ENCODE data around the gene AQP2.

The AQP2 gene

DNA sequence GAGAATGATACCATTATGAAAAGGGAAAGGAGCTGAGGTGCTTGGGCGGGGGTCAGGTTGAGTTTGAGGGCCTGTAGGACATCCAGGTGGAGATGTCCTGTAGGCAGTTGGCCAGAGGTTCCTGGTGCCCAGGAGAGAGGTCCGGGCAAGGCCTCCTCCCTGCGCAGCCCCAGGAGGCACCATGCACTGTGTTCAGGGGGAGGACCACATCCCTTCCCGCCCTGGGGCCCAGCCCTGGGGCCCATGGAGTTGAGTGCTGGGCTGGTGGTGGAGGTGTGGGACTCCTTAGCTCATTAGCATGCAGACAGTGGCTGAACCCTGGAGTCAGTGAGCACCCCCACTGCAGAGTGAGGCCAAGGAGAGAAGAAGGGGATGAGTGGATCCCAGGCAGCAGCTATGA lies 41.2 kb upstream of the AQP2 start:
- H3K4me3 ChIP-seq (ENCODE audit: low read depth in 1 of 5, low read length in 5 of 5): no peak overlapping the region
- H3K4me1 ChIP-seq (ENCODE audit: control insufficient read depth in 5 of 5, insufficient read depth in 5 of 5, low read length in 5 of 5): peaks cover 0 to 27% (median 15%) of the 10 kb centered on the region in 5 donors
- no peak overlapping the region for H3K9ac ChIP-seq (ENCODE audit: low read length in 5 of 5)
- peaks cover 3 to 13% (median 6%) of the 10 kb centered on the region in 5 donors for H3K27me3 ChIP-seq (ENCODE audit: control insufficient read depth in 5 of 5, insufficient read depth in 4 of 5, low read length in 5 of 5)
- no peaks in the 10 kb centered on the region for H3K9me3 ChIP-seq (ENCODE audit: control insufficient read depth in 5 of 5, low read length in 5 of 5)
- no peak overlapping the region for H3K27ac ChIP-seq (ENCODE audit: low read depth, low read length)
- no peaks in the 10 kb centered on the region for H3K36me3 ChIP-seq (ENCODE audit: control insufficient read depth in 5 of 5, insufficient read depth in 5 of 5, low read length in 5 of 5)

DNA sequence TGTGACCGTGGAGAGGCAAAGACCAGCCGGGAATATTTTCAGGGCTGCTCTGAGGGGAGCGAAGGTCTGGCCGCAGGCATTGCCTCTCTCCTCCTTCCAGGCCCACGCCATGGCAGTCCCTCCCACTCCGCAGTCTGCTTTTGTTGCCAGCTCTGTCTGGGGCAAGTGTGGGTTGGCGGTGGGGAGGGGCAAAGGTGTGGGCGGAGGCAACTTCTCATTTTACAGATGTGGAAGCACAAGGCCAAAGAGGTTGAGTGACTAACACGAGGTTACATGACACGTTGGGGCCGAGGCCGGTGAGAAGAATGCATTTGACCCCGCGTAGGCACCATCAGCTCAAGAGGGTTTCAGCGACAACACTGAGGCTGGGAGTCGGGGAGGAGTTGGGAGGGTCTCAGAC lies 40.7 kb upstream of the AQP2 start:
- H3K9ac ChIP-seq (ENCODE audit: low read length in 5 of 5): no peak overlapping the region
- H3K4me1 ChIP-seq (ENCODE audit: control insufficient read depth in 5 of 5, insufficient read depth in 5 of 5, low read length in 5 of 5): peaks cover 0 to 29% (median 14%) of the 10 kb centered on the region in 5 donors
- no peaks in the 10 kb centered on the region for H3K36me3 ChIP-seq (ENCODE audit: control insufficient read depth in 5 of 5, insufficient read depth in 5 of 5, low read length in 5 of 5)
- H3K27me3 ChIP-seq (ENCODE audit: control insufficient read depth in 5 of 5, insufficient read depth in 4 of 5, low read length in 5 of 5): peaks cover 0 to 9% (median 3%) of the 10 kb centered on the region in 5 donors
- no peaks in the 10 kb centered on the region for H3K9me3 ChIP-seq (ENCODE audit: control insufficient read depth in 5 of 5, low read length in 5 of 5)
- H3K4me3 ChIP-seq (ENCODE audit: low read depth in 1 of 5, low read length in 5 of 5): no peak overlapping the region
- H3K27ac ChIP-seq (ENCODE audit: low read depth, low read length): no peak overlapping the region

DNA sequence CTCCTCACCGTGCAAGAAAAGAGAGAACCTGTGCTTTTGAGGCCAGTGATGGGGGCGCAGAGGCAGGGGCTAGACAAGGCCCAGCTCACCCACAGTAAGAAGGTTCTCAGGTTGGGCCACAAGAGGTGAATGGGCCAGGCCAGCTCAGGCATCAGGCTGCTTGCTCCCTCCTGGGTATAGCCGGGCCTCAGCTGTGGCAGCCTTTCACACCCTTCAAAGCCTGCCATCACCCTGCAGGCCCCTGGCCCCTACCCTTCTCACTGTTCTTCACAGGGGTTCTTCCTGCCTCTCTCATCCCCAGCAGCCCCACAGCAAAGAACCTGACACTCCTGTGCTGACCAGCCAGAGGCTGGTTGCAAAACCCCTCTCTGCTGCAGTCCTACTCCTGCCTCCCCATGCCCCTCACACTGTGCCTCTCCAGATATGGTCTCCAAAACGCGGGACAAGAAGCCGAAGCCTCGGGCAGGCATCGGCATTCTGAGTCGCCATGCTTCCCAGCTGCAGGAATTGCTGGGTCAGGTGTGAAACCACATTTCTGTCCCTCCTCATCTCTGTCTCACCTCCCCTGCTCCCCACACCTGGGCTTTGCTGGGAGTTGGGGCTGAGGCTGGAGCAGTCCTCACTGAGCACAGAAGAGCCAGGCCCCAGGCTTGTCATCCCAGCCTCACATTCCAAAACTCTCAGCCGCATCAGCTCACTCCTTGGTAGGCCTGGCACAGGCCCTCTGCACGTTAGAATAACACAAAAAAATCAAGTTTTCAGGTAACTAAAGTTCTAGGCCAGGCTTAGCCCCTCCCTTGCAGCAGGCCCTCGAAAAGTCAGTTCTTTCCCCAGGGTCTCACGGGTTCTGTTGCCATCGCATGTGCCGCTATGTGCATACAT lies 40.0 kb upstream of the AQP2 start:
- H3K4me1 ChIP-seq (ENCODE audit: control insufficient read depth in 5 of 5, insufficient read depth in 5 of 5, low read length in 5 of 5): peaks cover 0 to 29% (median 14%) of the 10 kb centered on the region in 5 donors
- H3K27me3 ChIP-seq (ENCODE audit: control insufficient read depth in 5 of 5, insufficient read depth in 4 of 5, low read length in 5 of 5): peaks cover 0 to 6% (median 1%) of the 10 kb centered on the region in 5 donors
- no peak overlapping the region for H3K9ac ChIP-seq (ENCODE audit: low read length in 5 of 5)
- no peaks in the 10 kb centered on the region for H3K9me3 ChIP-seq (ENCODE audit: control insufficient read depth in 5 of 5, low read length in 5 of 5)
- H3K36me3 ChIP-seq (ENCODE audit: control insufficient read depth in 5 of 5, insufficient read depth in 5 of 5, low read length in 5 of 5): no peaks in the 10 kb centered on the region
- H3K4me3 ChIP-seq (ENCODE audit: low read depth in 1 of 5, low read length in 5 of 5): no peak overlapping the region
- no peak overlapping the region for H3K27ac ChIP-seq (ENCODE audit: low read depth, low read length)

DNA sequence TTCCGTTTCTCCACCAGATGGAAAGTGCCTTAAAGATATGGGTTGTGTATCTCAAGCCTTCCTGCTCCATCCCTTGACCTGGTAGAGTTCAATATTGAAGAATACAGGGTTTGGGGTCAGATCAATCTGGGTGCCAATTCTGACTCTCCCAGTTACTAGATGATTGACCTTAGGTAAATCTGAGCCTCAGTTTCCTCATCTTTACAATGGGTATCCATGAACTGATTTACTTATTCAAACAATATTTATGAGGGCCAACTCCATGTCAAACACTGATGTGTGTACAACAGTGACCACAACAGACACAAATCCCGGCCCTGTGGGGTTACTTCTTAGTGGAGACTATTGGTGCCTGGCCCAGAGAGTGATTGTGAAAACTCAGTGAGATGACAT lies 39.3 kb upstream of the AQP2 start:
- Histone ChIP-seq H3K27me3 (ENCODE audit: control insufficient read depth in 5 of 5, insufficient read depth in 4 of 5, low read length in 5 of 5) (peaks cover 0 to 3% (median 0%) of the 10 kb centered on the region in 5 donors), H3K27ac (ENCODE audit: low read depth, low read length) (no peak overlapping the region)

DNA sequence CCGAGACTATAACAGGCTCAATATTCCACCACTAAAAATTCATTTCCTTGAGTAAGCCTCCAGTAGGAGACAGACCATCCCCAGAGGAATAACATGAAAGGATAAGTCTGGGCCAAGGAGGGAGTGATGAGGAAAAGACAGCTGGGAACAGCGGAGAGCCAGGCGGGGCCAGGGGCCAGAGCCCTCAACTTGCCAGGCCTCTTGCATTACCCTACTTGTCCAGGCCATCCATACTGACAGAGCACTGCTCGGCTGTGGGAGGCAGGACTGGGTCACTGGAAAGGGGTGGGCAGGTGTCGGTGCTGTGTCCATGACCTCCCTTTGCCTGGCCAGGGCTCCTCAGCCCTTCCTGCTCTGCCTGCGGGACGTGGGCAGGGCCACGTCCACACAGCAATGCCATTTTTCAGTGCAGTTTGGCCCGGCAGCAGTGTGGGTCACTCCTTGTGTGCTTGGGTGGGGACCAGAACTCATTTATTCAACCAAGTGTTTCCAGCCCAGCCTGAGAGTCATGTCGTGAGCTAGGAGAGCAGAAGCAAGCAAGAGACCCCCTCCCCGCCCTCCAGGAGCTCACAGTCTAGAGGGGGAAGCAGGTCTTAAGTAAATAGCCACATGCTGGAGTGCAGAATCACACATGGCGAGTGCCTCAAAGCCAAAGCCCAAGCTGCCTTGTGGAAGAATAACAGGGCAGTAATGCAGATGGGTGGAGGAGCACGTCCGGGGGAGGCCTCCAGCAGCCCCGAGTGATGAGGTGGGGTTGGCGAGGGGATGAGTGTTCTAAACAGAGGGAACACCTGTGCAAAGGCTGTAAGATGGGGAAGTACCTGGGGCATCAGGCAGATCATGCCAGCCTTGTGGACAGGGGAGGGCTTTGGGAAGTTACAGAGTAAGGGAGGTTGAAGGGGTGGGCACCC lies 37.9 kb upstream of the AQP2 start:
- Histone ChIP-seq H3K4me1 (ENCODE audit: control insufficient read depth in 5 of 5, insufficient read depth in 5 of 5, low read length in 5 of 5) (peaks cover 0 to 29% (median 14%) of the 10 kb centered on the region in 5 donors), H3K27me3 (ENCODE audit: control insufficient read depth in 5 of 5, insufficient read depth in 4 of 5, low read length in 5 of 5) (peaks cover 0 to 8% (median 0%) of the 10 kb centered on the region in 5 donors)

More for the DNA sequence above, 39.3 kb upstream of the AQP2 start:
- Histone ChIP-seq H3K36me3 (ENCODE audit: control insufficient read depth in 5 of 5, insufficient read depth in 5 of 5, low read length in 5 of 5) (no peaks in the 10 kb centered on the region), H3K4me3 (ENCODE audit: low read depth in 1 of 5, low read length in 5 of 5) (no peak overlapping the region), H3K9me3 (ENCODE audit: control insufficient read depth in 5 of 5, low read length in 5 of 5) (no peaks in the 10 kb centered on the region), H3K4me1 (ENCODE audit: control insufficient read depth in 5 of 5, insufficient read depth in 5 of 5, low read length in 5 of 5) (peaks cover 0 to 29% (median 14%) of the 10 kb centered on the region in 5 donors), H3K9ac (ENCODE audit: low read length in 5 of 5) (no peak overlapping the region)

DNA sequence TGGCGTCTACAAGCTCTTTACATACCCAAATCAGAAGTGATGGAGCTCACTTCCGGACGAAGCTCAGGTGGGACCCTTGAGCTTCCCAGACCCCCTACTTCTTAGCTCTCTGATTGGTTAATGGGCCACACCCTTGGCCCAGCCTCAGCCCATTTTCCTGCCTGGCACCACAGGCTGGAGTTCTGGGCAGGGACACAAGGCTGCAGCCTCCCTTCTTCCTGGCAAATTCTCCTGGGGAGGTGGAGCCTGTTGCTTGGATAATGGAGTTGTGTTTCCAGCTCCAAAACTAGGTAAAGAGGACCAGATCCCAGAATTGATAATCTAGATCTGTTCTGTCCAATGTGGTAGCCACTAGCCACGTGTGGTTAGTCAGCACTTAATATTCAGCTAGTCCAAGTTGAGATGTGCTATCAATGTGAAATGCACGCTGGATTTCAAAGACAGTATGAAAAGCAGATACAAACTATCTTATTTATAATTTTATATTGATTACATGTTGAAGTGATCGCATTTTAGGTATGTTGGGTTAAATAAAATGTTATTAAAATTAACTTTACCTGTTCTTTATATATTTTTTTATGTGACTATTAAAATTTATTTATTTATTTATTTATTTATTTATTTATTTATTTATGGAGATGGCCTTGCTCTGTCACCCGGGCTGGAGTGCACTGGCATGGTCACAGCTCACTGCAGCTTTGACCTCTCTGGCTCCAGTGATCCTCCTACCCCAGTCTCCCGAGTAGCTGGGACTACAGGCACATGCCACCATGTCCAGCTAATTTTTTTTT lies 34.2 kb upstream of the AQP2 start:
- H3K9me3 ChIP-seq (ENCODE audit: control insufficient read depth in 5 of 5, low read length in 5 of 5): no peaks in the 10 kb centered on the region
- H3K4me1 ChIP-seq (ENCODE audit: control insufficient read depth in 5 of 5, insufficient read depth in 5 of 5, low read length in 5 of 5): peaks cover 0 to 27% (median 14%) of the 10 kb centered on the region in 5 donors
- H3K27me3 ChIP-seq (ENCODE audit: control insufficient read depth in 5 of 5, insufficient read depth in 4 of 5, low read length in 5 of 5): peaks cover 0 to 9% (median 2%) of the 10 kb centered on the region in 5 donors
- no peak overlapping the region for H3K4me3 ChIP-seq (ENCODE audit: low read depth in 1 of 5, low read length in 5 of 5)
- H3K9ac ChIP-seq (ENCODE audit: low read length in 5 of 5): no peak overlapping the region
- H3K36me3 ChIP-seq (ENCODE audit: control insufficient read depth in 5 of 5, insufficient read depth in 5 of 5, low read length in 5 of 5): no peaks in the 10 kb centered on the region
- H3K27ac ChIP-seq (ENCODE audit: low read depth, low read length): no peak overlapping the region

More for the DNA sequence above, 37.9 kb upstream of the AQP2 start:
- H3K9ac ChIP-seq (ENCODE audit: low read length in 5 of 5): no peak overlapping the region
- no peak overlapping the region for H3K4me3 ChIP-seq (ENCODE audit: low read depth in 1 of 5, low read length in 5 of 5)
- H3K9me3 ChIP-seq (ENCODE audit: control insufficient read depth in 5 of 5, low read length in 5 of 5): no peaks in the 10 kb centered on the region
- H3K27ac ChIP-seq (ENCODE audit: low read depth, low read length): no peak overlapping the region
- H3K36me3 ChIP-seq (ENCODE audit: control insufficient read depth in 5 of 5, insufficient read depth in 5 of 5, low read length in 5 of 5): no peaks in the 10 kb centered on the region

DNA sequence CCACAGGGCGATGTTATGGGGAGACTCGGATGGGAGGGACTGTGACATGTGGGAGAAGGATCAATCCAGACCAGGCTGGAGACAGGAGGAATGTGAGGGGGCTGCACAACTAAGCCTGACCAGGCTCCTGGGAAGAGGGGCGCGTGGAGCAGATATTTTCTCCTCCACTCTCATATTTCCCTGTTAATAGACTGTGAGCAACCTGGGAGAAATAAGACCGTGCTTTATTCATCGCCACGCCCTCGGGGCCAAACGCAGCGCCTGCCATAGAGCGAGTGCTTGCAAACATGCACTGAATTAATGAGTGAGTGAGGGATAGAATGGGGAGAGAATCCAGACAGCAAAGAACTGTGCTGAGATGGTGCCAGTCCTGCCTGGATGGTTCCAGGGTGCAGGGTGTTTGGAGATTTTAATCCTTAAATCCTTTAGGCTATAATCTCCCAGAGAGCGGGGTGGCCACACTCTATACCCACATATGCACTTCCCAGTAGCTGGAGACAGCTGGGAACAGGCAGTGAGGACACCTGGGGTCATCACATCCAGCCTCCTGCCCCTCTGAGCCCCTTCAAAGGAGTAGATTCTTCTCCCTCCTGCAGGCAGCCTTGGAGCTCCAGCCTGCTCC lies 33.3 kb upstream of the AQP2 start:
- no peak overlapping the region for H3K27ac ChIP-seq (ENCODE audit: low read depth, low read length)
- H3K4me1 ChIP-seq (ENCODE audit: control insufficient read depth in 5 of 5, insufficient read depth in 5 of 5, low read length in 5 of 5): peaks cover 3 to 21% (median 15%) of the 10 kb centered on the region in 5 donors
- no peaks in the 10 kb centered on the region for H3K36me3 ChIP-seq (ENCODE audit: control insufficient read depth in 5 of 5, insufficient read depth in 5 of 5, low read length in 5 of 5)
- no peaks in the 10 kb centered on the region for H3K9me3 ChIP-seq (ENCODE audit: control insufficient read depth in 5 of 5, low read length in 5 of 5)
- H3K4me3 ChIP-seq (ENCODE audit: low read depth in 1 of 5, low read length in 5 of 5): no peak overlapping the region
- no peak overlapping the region for H3K9ac ChIP-seq (ENCODE audit: low read length in 5 of 5)
- peaks cover 0 to 9% (median 2%) of the 10 kb centered on the region in 5 donors for H3K27me3 ChIP-seq (ENCODE audit: control insufficient read depth in 5 of 5, insufficient read depth in 4 of 5, low read length in 5 of 5)

DNA sequence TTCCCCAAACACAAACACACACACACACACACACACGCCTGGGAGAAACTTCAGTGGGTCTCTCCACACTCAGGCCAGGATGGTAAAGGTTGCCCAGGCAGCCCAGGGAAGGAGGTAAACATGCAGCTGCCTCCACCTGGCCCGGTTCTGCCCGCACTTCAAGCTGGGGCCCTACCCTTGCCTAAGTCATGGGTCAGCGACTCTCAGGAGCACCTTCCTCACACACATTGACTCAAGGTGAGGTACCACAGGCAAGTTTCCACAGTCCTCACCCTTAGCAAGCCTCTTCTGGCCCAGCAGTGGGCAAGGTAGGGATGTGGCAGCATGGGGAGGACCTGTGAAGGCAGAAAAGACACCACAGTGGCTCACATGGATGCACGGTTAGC lies 32.8 kb upstream of the AQP2 start:
- Histone ChIP-seq H3K4me1 (ENCODE audit: control insufficient read depth in 5 of 5, insufficient read depth in 5 of 5, low read length in 5 of 5) (peaks cover 8 to 21% (median 15%) of the 10 kb centered on the region in 5 donors), H3K4me3 (ENCODE audit: low read depth in 1 of 5, low read length in 5 of 5) (no peak overlapping the region), H3K27ac (ENCODE audit: low read depth, low read length) (no peak overlapping the region), H3K9me3 (ENCODE audit: control insufficient read depth in 5 of 5, low read length in 5 of 5) (no peaks in the 10 kb centered on the region), H3K27me3 (ENCODE audit: control insufficient read depth in 5 of 5, insufficient read depth in 4 of 5, low read length in 5 of 5) (peaks cover 0 to 9% (median 2%) of the 10 kb centered on the region in 5 donors), H3K9ac (ENCODE audit: low read length in 5 of 5) (no peak overlapping the region), H3K36me3 (ENCODE audit: control insufficient read depth in 5 of 5, insufficient read depth in 5 of 5, low read length in 5 of 5) (no peaks in the 10 kb centered on the region)

DNA sequence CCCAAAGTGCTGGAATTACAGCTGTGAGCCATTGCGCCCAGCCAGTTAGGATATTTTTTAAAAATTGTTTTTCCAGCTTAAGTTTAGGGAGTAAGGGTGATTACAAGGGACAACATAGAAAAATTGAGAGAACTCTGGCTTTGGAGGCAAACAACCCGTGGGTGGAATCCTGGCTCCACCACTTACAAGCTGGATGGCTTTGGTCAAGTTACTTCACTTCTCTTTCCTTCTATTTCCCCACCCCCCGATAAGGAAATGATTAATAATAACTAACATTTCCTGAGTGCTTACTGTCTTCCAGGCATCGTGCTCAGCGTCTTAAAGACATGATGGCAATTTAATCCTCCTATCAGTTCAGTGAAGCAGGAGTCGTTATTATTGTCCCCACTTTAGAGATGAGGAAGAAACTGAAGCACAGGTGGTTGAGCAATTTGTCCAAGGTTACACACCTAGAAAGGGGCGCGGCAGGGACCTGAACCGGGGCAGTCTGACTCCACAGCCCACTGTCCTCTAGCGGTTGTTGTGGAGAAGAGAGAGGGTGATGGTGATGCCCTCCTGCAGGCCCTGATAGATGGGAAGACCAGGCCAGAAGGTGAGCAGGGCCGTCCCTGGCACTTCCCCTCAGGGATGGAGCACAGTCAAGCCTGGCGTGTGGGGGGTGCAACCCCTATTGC lies 30.2 kb upstream of the AQP2 start:
- no peak overlapping the region for H3K4me3 ChIP-seq (ENCODE audit: low read depth in 1 of 5, low read length in 5 of 5)
- no peak overlapping the region for H3K9ac ChIP-seq (ENCODE audit: low read length in 5 of 5)
- peaks cover 0 to 9% (median 2%) of the 10 kb centered on the region in 5 donors for H3K27me3 ChIP-seq (ENCODE audit: control insufficient read depth in 5 of 5, insufficient read depth in 4 of 5, low read length in 5 of 5)
- peaks cover 8 to 33% (median 27%) of the 10 kb centered on the region in 5 donors for H3K4me1 ChIP-seq (ENCODE audit: control insufficient read depth in 5 of 5, insufficient read depth in 5 of 5, low read length in 5 of 5)
- no peaks in the 10 kb centered on the region for H3K9me3 ChIP-seq (ENCODE audit: control insufficient read depth in 5 of 5, low read length in 5 of 5)
- H3K36me3 ChIP-seq (ENCODE audit: control insufficient read depth in 5 of 5, insufficient read depth in 5 of 5, low read length in 5 of 5): no peaks in the 10 kb centered on the region
- H3K27ac ChIP-seq (ENCODE audit: low read depth, low read length): no peak overlapping the region

All from subcutaneous abdominal adipose tissue (tissue), 5 donors.